ENCODE measurements around the gene CMTM7.
"Not testable (repeated sequence)": the region's sequence is repeated elsewhere in the genome, so short reads cannot be mapped to it uniquely, and the experiment has no call there.

CMTM7 gene

GRCh38 chr3:32383136-32383711, 8.4 kb upstream of the CMTM7 start:
- TF ChIP-seq CTCF (IDR thresholded peaks at IDR 0.05; ENCODE audit: low read depth, low read length) = no peak
- H3K4me3 ChIP-seq (ENCODE audit: low read depth, low read length) = no peak overlapping the region

GRCh38 chr3:32384938-32385337, 6.7 kb upstream of the CMTM7 start:
- H3K4me3 ChIP-seq (ENCODE audit: low read depth, low read length) = no peak overlapping the region

GRCh38 chr3:32387512-32387911, 4.1 kb upstream of the CMTM7 start:
- TF ChIP-seq CTCF (IDR thresholded peaks at IDR 0.05; ENCODE audit: low read depth, low read length) = no peak
- no peak overlapping the region for H3K4me3 ChIP-seq (ENCODE audit: low read depth, low read length)

More at GRCh38 chr3:32384938-32385337, 6.7 kb upstream of the CMTM7 start:
- no peak for TF ChIP-seq CTCF (IDR thresholded peaks at IDR 0.05; ENCODE audit: low read depth, low read length)

GRCh38 chr3:32389577-32389976, 2.1 kb upstream of the CMTM7 start:
- not testable (repeated sequence) for H3K4me3 ChIP-seq (ENCODE audit: low read depth, low read length)

- TF ChIP-seq CTCF (IDR thresholded peaks at IDR 0.05; ENCODE audit: low read depth, low read length) = no peak
- peak overlapping the region; percentile 80 for H3K4me3 ChIP-seq (ENCODE audit: low read depth, low read length)
Observed at GRCh38 chr3:32392536-32393302, 1.1 kb downstream of the CMTM7 start.

GRCh38 chr3:32395496-32395895, 3.8 kb downstream of the CMTM7 start:
- no peak overlapping the region for H3K4me3 ChIP-seq (ENCODE audit: low read depth, low read length)
- no peak for TF ChIP-seq CTCF (IDR thresholded peaks at IDR 0.05; ENCODE audit: low read depth, low read length)

GRCh38 chr3:32397941-32398340, 6.3 kb downstream of the CMTM7 start:
- H3K4me3 ChIP-seq (ENCODE audit: low read depth, low read length) = no peak overlapping the region
- no peak for TF ChIP-seq CTCF (IDR thresholded peaks at IDR 0.05; ENCODE audit: low read depth, low read length)
